Hematopoietic multipotent progenitor cell treated with erythropoietin and hydrocortisone succinate and interleukin-3 and kit ligand, for 17 days (in vitro differentiated cells): ENCODE measurements around the gene PCDHB9.

ENCODE experiments used
- DNase-seq: peaks from one replicate; pipeline ENCODE4 v3.0.0-alpha.2; 2015; ENCODE audit warnings: low spot score

The PCDHB9 gene

DNA sequence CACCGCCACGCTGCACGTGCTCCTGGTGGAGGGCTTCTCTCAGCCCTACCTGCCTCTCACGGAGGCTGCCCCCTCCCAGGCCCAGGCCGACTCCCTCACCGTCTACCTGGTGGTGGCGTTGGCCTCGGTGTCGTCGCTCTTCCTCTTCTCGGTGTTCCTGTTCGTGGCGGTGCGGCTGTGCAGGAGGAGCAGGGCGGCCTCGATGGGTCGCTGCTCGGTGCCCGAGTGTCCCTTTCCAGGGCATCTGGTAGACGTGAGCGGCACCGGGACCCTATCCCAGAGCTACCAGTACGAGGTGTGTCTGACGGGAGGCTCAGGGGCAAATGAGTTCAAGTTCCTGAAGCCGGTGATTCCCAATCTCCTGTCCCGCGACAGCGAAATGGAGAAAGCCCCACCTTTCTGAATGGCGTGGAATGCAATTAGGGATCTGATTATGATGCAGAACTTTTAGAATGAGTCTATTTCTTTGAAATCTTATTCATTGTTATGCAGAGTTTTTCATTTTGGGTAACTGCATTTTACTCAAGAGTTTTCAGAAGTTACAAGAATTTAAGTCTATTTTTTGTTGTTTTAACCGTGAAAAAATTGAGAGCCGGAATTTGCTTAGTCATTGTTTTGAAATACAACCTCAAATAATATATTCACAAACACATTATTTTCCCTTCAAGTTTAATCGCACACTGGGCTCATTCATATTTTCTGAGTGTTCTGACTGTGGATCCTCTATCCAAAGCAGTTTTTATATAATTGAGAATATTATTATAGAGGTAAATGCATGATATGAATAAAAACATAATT lies 49.8 kb downstream of the PCDHB9 start:
- no peak for DNase-seq
